PFSK-1 (cell line): ENCODE data around the gene SLCO2B1.

Source experiments
- FOXP2 ChIP-seq: optimal IDR thresholded peaks from 2 replicates; pipeline ENCODE3; 2011; ENCODE audit warnings: borderline replicate concordance, control low read depth, inconsistent platforms; ENCODE audit not compliant: insufficient read depth; ENCODE audit errors: extremely low read length, extremely low read depth
- REST ChIP-seq, 2 experiments: IDR thresholded peaks; 2 replicates each; pipeline versions ENCODE4 v1.6.1 to v1.8.0; 2011 to 2012; ENCODE audit warnings: low read depth in 2 of 2, low read length in 2 of 2, control low read depth in 1 of 2, inconsistent platforms in 1 of 2, mild to moderate bottlenecking in 1 of 2, moderate library complexity in 1 of 2; ENCODE audit not compliant: insufficient read depth in 1 of 2
- SIN3A ChIP-seq: IDR thresholded peaks from 2 replicates; pipeline ENCODE4 v1.6.1; 2012; ENCODE audit warnings: mild to moderate bottlenecking, low read length, moderate library complexity, borderline replicate concordance; ENCODE audit not compliant: insufficient read depth
- TAF1 ChIP-seq: IDR thresholded peaks from 2 replicates; pipeline ENCODE4 v1.6.1; 2012; ENCODE audit warnings: low read length, control low read depth, borderline replicate concordance; ENCODE audit not compliant: insufficient read depth

- no peak for TF ChIP-seq SIN3A
- TF ChIP-seq FOXP2, result no peak
- TF ChIP-seq REST (IDR thresholded peaks at IDR 0.05; ENCODE audit: insufficient read depth in 1 of 2, low read depth in 2 of 2, low read length in 2 of 2), result no peak
- no peak for TF ChIP-seq TAF1
These were observed 32.3 kb upstream of the SLCO2B1 start for GRCh38 chr11:75118577-75118976.
